Psoas muscle (tissue), 8 donors: Measurements from ENCODE around the gene BRD9. TPM values are rescaled to one million over a fixed set of nuclear protein-coding genes. Genes with fewer than 3 reads are reported as not detected.
"Not testable (repeated sequence)": the region's sequence is repeated elsewhere in the genome, so short reads cannot be mapped to it uniquely, and the experiment has no call there.

Experiments used
- ATAC-seq, 4 donors: fragments of 200-7000 bp; cut with Tn5 transposase; one replicate each; pipeline ENCODE4 v1.9.1; 2020; ENCODE audit warnings: moderate library complexity in 3 of 4, mild to moderate bottlenecking in 2 of 4
- DNase-seq, 2 donors: peaks; one replicate each; pipeline ENCODE4 v3.0.0-alpha.2; 2020
- H3K27ac ChIP-seq: fragments of 200-600 bp; one replicate; pipeline ENCODE4 v1.8.0; 2022
- H3K27me3 ChIP-seq, 3 donors: fragments of 200-600 bp in 1 of 3; one replicate each; pipeline versions ENCODE4 v1.6.1 to v1.8.0; 2013 to 2022; ENCODE audit warnings: low read length in 2 of 3, mild to moderate bottlenecking in 2 of 3, moderate library complexity in 1 of 3; ENCODE audit not compliant: insufficient read depth in 3 of 3
- H3K36me3 ChIP-seq, 2 donors: fragments of 200-600 bp in 1 of 2; one replicate each; pipeline versions ENCODE4 v1.6.1 to v1.8.0; 2013 to 2022; ENCODE audit warnings: low read depth in 1 of 2, mild to moderate bottlenecking in 1 of 2, moderate library complexity in 1 of 2; ENCODE audit not compliant: insufficient read depth in 1 of 2
- H3K4me1 ChIP-seq: fragments of 200-600 bp; one replicate; pipeline ENCODE4 v1.8.0; 2022
- H3K4me3 ChIP-seq: fragments of 200-600 bp; one replicate; pipeline ENCODE4 v1.8.0; 2022; ENCODE audit warnings: mild to moderate bottlenecking
- H3K9me3 ChIP-seq: fragments of 200-600 bp; one replicate; pipeline ENCODE4 v1.8.0; 2022
- WGBS, 3 donors: extraction: QIAGEN DNeasy Blood & Tissue Kit; methylation state at CpG; one replicate each; pipeline versions ENCODE4 v1.1.6 to v1.1.7; 2013; 5-methylcytosine and 5-hydroxymethylcytosine counted together
- intact Hi-C, 2 donors: fragments of 100-400 bp; cut with DNase I; formaldehyde crosslinking; loops; one replicate each; pipeline versions ENCODE4 v1.11.0 to v1.14.2; 2022
- long read RNA-seq, 2 donors: library from polyadenylated mRNA; unstranded; transcript quantifications; one replicate each; pipeline ENCODE4 v2.0.0, GENCODE V29; 2021
- polyA plus RNA-seq, 3 donors: library from polyadenylated mRNA; stranded (reverse); fragments of 200-250 nt; gene quantifications; one replicate each; pipeline ENCODE4 v1.2.3, GENCODE V29; 2013
- total RNA-seq, 4 donors: library from RNA; stranded (reverse); fragmentation: NEBNext Ultra II Directional in 2 of 4; extraction: Animal tissue kit (Norgen Biotek cat#: 25700) in 2 of 4; gene quantifications; one replicate each; pipeline versions ENCODE4 v1.2.1 to v1.2.4, GENCODE V29; 2021 to 2023
- TF ChIP-seq, protein P1 (sequence below): fragments of 200-600 bp; IDR thresholded peaks from one replicate; pipeline ENCODE4 v1.8.0; 2022; ENCODE audit warnings: antibody characterized with exemption
- donor health status: healthy with polysubstance abuse.
- donor health status: DM: no; HTN: no; CAD: no; lungs with moderate emphysema.
- donor health status: Bipolar disorder and iron deficiency.
- donor health status: healthy.
- donor health status: DM: yes; HTN: yes; CAD: no.
- donor health status: DM: no; HTN: no; CAD: no.
- donor health status: DM: no; HTN: no; CAD: no.
- donor health status: DM: yes; HTN: yes; CAD: no.

BRD9 gene
- total RNA-seq (10 to 100 TPM; 21.3 to 28.0 (median 22.3) TPM), polyA plus RNA-seq (10 to 100 TPM; 18.7 to 26.6 (median 24.8) TPM)
- long read RNA-seq, donor 1, transcript BRD9-202 (16 exons, 2,156 nt): major isoform, 8 of 21 reads
- long read RNA-seq, donor 1, partial matches to known transcripts: 1 of 21 reads
- long read RNA-seq, donor 1, other reads (novel, unspliced or antisense): 11 of 21 reads
- long read RNA-seq, donor 2, transcript BRD9-202 (16 exons, 2,156 nt): major isoform, 14 of 49 reads
- long read RNA-seq, donor 2, partial matches to known transcripts: 6 of 49 reads
- long read RNA-seq, donor 2, other reads (novel, unspliced or antisense): 29 of 49 reads

DNA sequence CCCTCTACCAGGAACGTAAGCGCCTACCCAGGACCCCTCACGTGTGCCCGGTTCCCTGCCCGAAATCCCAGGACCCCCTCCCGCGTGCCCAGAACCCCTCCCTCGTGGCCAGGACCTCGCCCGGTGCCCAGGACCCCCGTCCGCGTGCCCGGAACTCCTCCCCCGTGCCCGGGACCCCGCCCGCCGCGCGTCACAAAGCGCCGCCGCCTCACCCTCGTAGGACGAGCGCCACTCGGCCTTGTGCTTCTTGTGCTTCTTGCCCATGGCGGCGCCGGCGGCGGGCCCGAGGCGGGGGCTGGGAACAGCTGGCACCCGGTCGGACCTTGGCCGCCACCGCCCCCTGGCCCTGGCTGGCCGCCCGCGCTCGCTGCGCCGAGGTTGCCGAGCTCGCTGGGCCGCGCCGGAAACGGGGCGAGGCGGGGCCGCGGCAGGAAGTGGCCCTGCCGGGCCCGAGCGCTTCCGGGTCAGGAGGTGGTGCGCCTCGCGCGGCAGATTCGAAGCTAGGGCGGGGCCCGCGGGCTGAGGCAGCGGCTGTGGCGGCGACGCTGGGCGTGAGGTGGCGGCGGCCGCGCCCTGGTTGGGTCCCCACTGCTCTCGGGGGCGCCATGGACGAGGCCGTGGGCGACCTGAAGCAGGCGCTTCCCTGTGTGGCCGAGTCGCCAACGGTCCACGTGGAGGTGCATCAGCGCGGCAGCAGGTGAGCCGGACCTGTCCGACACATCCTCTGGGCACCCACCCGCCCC lies at the start of gene BRD9, which contains the start of gene TRIP13:
TSS of gene BRD9 (minus strand) at position 408 of the 743 bp plus-strand sequence. CDS start at position 264, 144 bp downstream.
TSS of gene TRIP13 (plus strand) at position 491 of the 743 bp plus-strand sequence. CDS start at position 606, 115 bp downstream.
- ATAC-seq (peak; percentile 95 to 98 (median 97)), DNase-seq (peak; percentile 88 to 93)
- Histone ChIP-seq H3K27ac (peak within 1 kb of the TSS; percentile 96), H3K4me3 (peak within 1 kb of the TSS; percentile 87), H3K4me1 (peaks cover 11% of the 10 kb centered on the region), H3K27me3 (no peaks in the 10 kb centered on the region), H3K36me3 (peaks cover 12 to 43% of the 10 kb centered on the region in 2 donors), H3K9me3 (no peaks in the 10 kb centered on the region)
- TF ChIP-seq, protein P1, sequence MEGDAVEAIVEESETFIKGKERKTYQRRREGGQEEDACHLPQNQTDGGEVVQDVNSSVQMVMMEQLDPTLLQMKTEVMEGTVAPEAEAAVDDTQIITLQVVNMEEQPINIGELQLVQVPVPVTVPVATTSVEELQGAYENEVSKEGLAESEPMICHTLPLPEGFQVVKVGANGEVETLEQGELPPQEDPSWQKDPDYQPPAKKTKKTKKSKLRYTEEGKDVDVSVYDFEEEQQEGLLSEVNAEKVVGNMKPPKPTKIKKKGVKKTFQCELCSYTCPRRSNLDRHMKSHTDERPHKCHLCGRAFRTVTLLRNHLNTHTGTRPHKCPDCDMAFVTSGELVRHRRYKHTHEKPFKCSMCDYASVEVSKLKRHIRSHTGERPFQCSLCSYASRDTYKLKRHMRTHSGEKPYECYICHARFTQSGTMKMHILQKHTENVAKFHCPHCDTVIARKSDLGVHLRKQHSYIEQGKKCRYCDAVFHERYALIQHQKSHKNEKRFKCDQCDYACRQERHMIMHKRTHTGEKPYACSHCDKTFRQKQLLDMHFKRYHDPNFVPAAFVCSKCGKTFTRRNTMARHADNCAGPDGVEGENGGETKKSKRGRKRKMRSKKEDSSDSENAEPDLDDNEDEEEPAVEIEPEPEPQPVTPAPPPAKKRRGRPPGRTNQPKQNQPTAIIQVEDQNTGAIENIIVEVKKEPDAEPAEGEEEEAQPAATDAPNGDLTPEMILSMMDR: peak; percentile 11
- intact Hi-C loops: loop anchor here in 1 of 2 donors (10.0 kb wide), 1 partner anchor 428 kb away; no protein-coding TSS in a partner anchor
- 0 to 1% (median 1%) methylated on average over 57 to 91 of the region's 91 CpGs for WGBS, 3 donors

DNA sequence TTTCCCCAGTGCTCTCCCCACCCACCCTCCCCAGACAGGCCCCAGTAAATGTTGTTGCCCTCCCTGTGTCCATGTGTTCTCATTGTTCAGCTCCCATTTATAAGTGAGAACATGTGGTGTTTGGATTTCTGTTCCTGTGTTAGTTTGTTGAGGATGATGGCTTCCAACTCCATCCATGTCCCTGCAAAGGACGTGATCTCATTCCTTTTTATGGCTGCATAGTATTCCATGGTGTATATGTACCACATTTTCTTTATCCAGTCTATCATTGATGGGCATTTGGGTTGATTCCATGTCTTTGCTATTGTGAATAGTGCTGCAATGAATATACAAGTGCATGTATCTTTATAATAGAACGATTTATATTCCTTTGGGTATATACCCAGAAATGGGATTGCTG lies 48.1 kb upstream of the BRD9 start:
- intact Hi-C loops, H3K4me1 ChIP-seq, H3K9me3 ChIP-seq, H3K36me3 ChIP-seq, H3K4me3 ChIP-seq, H3K27ac ChIP-seq, ATAC-seq, DNase-seq: not testable (repeated sequence)
- H3K27me3 ChIP-seq: peaks cover 0 to 27% (median 0%) of the 10 kb centered on the region in 3 donors
- 73 to 83% (median 79%) methylated on average over 2 of the region's 2 CpGs for WGBS, 3 donors

DNA sequence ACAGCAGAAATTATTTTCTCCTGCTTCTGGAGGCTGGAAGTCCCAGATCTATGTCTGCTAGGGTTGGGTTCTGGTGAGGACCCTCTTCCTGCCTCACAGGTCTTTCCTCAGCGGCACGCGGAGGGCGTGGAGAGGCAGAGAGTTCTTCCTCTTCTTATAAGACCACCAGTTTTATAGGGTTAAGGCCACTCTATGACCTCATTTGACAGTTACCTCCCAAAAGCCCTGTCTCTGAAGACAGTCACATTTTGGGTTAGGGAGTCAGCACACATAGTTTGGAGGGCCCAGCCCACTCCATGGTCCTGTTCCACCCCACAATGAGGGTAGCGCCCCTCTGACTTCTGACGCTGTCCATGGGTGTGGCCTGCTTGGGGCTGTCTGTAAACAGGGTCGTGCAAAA lies 46.8 kb upstream of the BRD9 start:
- TF ChIP-seq, protein P1: no peak
- Histone ChIP-seq H3K36me3 (no peaks in the 10 kb centered on the region), H3K4me1 (no peaks in the 10 kb centered on the region), H3K27ac (no peak overlapping the region), H3K27me3 (peaks cover 0 to 16% (median 0%) of the 10 kb centered on the region in 3 donors), H3K4me3 (no peak overlapping the region), H3K9me3 (no peaks in the 10 kb centered on the region)
- DNase-seq: no peak
- intact Hi-C loops: no loop called here
- WGBS, 3 donors: 74 to 83% (median 77%) methylated on average over 7 of the region's 7 CpGs
- no peak for ATAC-seq

DNA sequence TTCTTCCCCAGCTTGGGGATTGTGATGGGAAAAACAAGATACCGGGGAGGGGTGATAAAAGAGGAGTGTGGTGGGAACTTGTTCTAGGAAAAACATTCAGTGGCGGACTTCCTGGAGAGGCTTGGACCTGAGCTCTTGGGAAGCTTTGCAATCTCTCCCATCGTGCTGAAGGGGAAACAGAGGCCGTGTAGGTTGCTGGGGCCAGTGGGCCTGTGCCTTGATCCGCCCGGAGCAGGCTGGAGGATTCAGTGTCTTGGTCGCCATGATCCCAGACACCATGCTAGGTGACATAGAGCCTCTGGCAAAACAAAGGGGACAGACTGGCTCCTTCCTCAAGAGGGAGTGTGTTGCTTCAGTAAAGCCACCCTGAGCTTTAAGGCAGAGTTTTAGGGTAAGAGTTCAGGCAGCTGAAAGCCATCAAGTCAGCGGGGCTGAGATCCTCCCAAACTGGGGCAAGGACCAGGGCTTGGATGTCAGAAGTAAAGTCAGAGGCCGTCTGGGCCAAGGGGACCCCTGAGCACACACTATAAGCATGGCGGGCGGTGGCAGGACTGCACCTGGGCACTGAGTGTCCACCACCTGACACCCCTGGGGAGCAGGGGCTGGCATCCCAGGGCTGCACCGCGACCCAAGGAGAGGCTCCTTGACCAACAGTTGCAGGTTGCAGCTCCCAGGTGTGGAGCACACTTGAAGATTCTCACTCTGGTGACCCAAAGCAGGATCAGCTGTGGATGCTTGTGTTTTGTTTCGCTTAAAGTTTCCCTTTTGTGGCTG lies 44.7 kb upstream of the BRD9 start:
- no peak for DNase-seq

More for the DNA sequence above, 44.7 kb upstream of the BRD9 start:
- ATAC-seq: no peak
- Histone ChIP-seq H3K4me3 (no peak overlapping the region), H3K27ac (no peak overlapping the region), H3K4me1 (no peaks in the 10 kb centered on the region), H3K9me3 (no peaks in the 10 kb centered on the region), H3K36me3 (no peaks in the 10 kb centered on the region), H3K27me3 (peaks cover 0 to 6% (median 0%) of the 10 kb centered on the region in 3 donors)
- TF ChIP-seq, protein P1: no peak
- WGBS, 3 donors: 88 to 93% (median 91%) methylated on average over 14 of the region's 14 CpGs
- intact Hi-C loops: no loop called here
